AG04450 (cell line): ENCODE measurements around the gene UBD. TPM values are rescaled to one million over a fixed set of nuclear protein-coding genes. Genes with fewer than 3 reads are reported as not detected.

ENCODE experiments used
- CTCF ChIA-PET: fragments of 300-600, 350-600 bp; formaldehyde crosslinking; extraction: SDS; loops from one replicate; lab custom pipeline; 2022; ENCODE audit warnings: antibody characterized with exemption, inconsistent platforms; lab: Charles Lee
- POLR2A ChIA-PET: fragments of 350-600 bp; formaldehyde crosslinking; extraction: SDS; loops from one replicate; lab custom pipeline; 2021; ENCODE audit warnings: antibody characterized with exemption, inconsistent platforms; lab: Yijun Ruan, JAX
- DNase-seq: peaks from one replicate; pipeline ENCODE4 v3.0.0-alpha.2; 2011; ENCODE audit warnings: low read depth, low spot score
- H3K27ac ChIP-seq: one replicate; pipeline ENCODE4 v1.5.1; 2012; ENCODE audit warnings: low read depth, low read length, control low read depth
- H3K27me3 ChIP-seq: one replicate; pipeline ENCODE4 v1.6.0; 2012; ENCODE audit warnings: low read length; ENCODE audit not compliant: control insufficient read depth, insufficient read depth
- H3K4me3 ChIP-seq: 2 replicates; pipeline ENCODE4 v1.5.1; 2011; ENCODE audit warnings: mild to moderate bottlenecking, low read depth, low read length, control low read depth
- H3K9me3 ChIP-seq: 2 replicates; pipeline ENCODE4 v1.5.1; 2012; ENCODE audit warnings: low read length; ENCODE audit not compliant: control insufficient read depth, insufficient read depth
- polyA plus RNA-seq: library from polyadenylated mRNA; depleted of rRNA; stranded (reverse); fragments of >200 nt; gene quantifications from 2 replicates; pipeline ENCODE4 v1.2.3, GENCODE V29; 2011
- TF ChIP-seq, protein P1 (sequence below): IDR thresholded peaks from 2 replicates; pipeline ENCODE4 v1.5.1; 2011; ENCODE audit warnings: low read depth, low read length, control low read depth, inconsistent platforms

The UBD gene
- polyA plus RNA-seq, 1 experiment: not detected

- no peak for DNase-seq
- no peak overlapping the region for H3K4me3 ChIP-seq
- no peak overlapping the region for H3K27ac ChIP-seq
- H3K9me3 ChIP-seq: no peaks in the 10 kb centered on the region
- CTCF ChIA-PET: interaction anchor here (0.6 kb wide), 1 partner anchor 846 kb away, joined by 3 read pairs; no protein-coding TSS in a partner anchor
- no peaks in the 10 kb centered on the region for H3K27me3 ChIP-seq
- POLR2A ChIA-PET: no interaction called here
- TF ChIP-seq, protein P1, sequence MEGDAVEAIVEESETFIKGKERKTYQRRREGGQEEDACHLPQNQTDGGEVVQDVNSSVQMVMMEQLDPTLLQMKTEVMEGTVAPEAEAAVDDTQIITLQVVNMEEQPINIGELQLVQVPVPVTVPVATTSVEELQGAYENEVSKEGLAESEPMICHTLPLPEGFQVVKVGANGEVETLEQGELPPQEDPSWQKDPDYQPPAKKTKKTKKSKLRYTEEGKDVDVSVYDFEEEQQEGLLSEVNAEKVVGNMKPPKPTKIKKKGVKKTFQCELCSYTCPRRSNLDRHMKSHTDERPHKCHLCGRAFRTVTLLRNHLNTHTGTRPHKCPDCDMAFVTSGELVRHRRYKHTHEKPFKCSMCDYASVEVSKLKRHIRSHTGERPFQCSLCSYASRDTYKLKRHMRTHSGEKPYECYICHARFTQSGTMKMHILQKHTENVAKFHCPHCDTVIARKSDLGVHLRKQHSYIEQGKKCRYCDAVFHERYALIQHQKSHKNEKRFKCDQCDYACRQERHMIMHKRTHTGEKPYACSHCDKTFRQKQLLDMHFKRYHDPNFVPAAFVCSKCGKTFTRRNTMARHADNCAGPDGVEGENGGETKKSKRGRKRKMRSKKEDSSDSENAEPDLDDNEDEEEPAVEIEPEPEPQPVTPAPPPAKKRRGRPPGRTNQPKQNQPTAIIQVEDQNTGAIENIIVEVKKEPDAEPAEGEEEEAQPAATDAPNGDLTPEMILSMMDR: no peak
Observed at GRCh38 chr6:29520232-29520631, 39.3 kb downstream of the UBD start.

GRCh38 chr6:29519291-29520010, 40.1 kb downstream of the UBD start:
- CTCF ChIA-PET: no interaction called here
- TF ChIP-seq, protein P1: no peak
- POLR2A ChIA-PET: no interaction called here

DNA sequence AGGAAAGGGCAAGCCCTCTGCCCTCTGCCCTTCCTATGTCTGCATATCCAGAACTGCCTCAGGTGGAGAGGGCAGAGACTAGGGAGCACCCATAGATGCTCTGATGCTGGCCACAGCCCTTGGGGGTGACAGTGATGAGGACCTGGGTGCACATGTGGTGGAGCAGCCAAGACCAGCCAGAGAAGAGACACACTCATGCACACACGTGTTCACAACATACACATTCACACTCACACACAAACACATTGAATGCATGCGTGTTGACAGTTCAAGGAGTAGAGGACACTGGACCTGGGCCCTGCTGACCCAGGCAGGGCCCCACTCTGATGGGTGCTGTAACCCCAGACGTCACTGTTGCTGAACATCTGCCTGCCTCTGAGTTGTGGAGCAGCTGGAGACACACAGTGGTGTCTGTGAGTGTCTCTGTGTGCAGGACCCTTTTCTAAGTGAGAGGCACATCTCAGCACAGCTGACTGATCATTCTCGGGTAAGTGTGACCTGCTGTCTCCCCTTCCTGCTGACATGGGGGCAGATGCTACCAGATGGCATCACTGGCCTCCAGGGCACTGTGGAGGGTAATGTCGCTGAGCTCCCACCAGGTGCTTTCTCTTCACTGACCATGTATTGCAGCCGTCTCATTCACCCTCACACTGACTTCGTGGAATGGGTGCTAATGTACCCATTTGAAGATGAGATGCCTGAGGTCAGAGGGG, 41.6 kb downstream of the UBD start:
- Histone ChIP-seq H3K9me3 (no peaks in the 10 kb centered on the region), H3K27me3 (no peaks in the 10 kb centered on the region), H3K27ac (no peak overlapping the region), H3K4me3 (no peak overlapping the region)
- no peak for DNase-seq
- ChIA-PET CTCF (no interaction called here), POLR2A (no interaction called here)
- TF ChIP-seq, protein P1: no peak

More at GRCh38 chr6:29519291-29520010, 40.1 kb downstream of the UBD start:
- no peaks in the 10 kb centered on the region for H3K27me3 ChIP-seq
- DNase-seq: no peak
- no peaks in the 10 kb centered on the region for H3K9me3 ChIP-seq
- H3K27ac ChIP-seq: no peak overlapping the region
- no peak overlapping the region for H3K4me3 ChIP-seq

GRCh38 chr6:29517245-29517644, 42.3 kb downstream of the UBD start:
- no peak overlapping the region for H3K4me3 ChIP-seq
- H3K9me3 ChIP-seq: no peaks in the 10 kb centered on the region
- ChIA-PET POLR2A (no interaction called here), CTCF (no interaction called here)
- H3K27me3 ChIP-seq: no peaks in the 10 kb centered on the region
- TF ChIP-seq, protein P1: no peak
- DNase-seq: no peak
- H3K27ac ChIP-seq: no peak overlapping the region

GRCh38 chr6:29516108-29516507, 43.4 kb downstream of the UBD start:
- no peaks in the 10 kb centered on the region for H3K27me3 ChIP-seq
- H3K27ac ChIP-seq: no peak overlapping the region
- TF ChIP-seq, protein P1: no peak
- CTCF ChIA-PET: no interaction called here
- H3K4me3 ChIP-seq: no peak overlapping the region
- no peak for DNase-seq
- POLR2A ChIA-PET: no interaction called here
- no peaks in the 10 kb centered on the region for H3K9me3 ChIP-seq
